Esophagus (tissue), 2 donors: Measurements from ENCODE around the gene IMPDH1. TPM values are rescaled to one million over a fixed set of nuclear protein-coding genes. Genes with fewer than 3 reads are reported as not detected.

ENCODE experiments used
- H3K27ac ChIP-seq, 2 donors: one replicate each; pipeline ENCODE4 v1.5.1; 2013; ENCODE audit warnings: low read depth in 2 of 2, mild to moderate bottlenecking in 2 of 2, inconsistent platforms in 1 of 2, low read length in 1 of 2, moderate library complexity in 1 of 2
- H3K27me3 ChIP-seq, 2 donors: one replicate each; pipeline ENCODE4 v1.6.1; 2013; ENCODE audit warnings: low read length in 2 of 2, control low read depth in 1 of 2, mild to moderate bottlenecking in 1 of 2; ENCODE audit not compliant: insufficient read depth in 2 of 2, control insufficient read depth in 1 of 2
- H3K36me3 ChIP-seq, 2 donors: one replicate each; pipeline ENCODE4 v1.6.1; 2013; ENCODE audit warnings: low read length in 1 of 2; ENCODE audit not compliant: control insufficient read depth in 2 of 2, insufficient read depth in 2 of 2
- H3K4me1 ChIP-seq, 2 donors: one replicate each; pipeline ENCODE4 v1.6.1; 2013; ENCODE audit warnings: low read length in 1 of 2; ENCODE audit not compliant: control insufficient read depth in 2 of 2, insufficient read depth in 2 of 2
- H3K4me3 ChIP-seq, 2 donors: one replicate each; pipeline ENCODE4 v1.5.1; 2013; ENCODE audit warnings: low read length in 2 of 2, mild to moderate bottlenecking in 2 of 2, low read depth in 1 of 2, moderate library complexity in 1 of 2
- H3K9me3 ChIP-seq, 2 donors: one replicate each; pipeline ENCODE4 v1.6.1; 2013; ENCODE audit warnings: mild to moderate bottlenecking in 2 of 2, low read depth in 1 of 2, low read length in 1 of 2, moderate library complexity in 1 of 2; ENCODE audit not compliant: control insufficient read depth in 2 of 2, insufficient read depth in 1 of 2
- WGBS, 2 donors: extraction: QIAGEN DNeasy Blood & Tissue Kit; methylation state at CpG; one replicate each; pipeline ENCODE4 v1.1.7; 2013; 5-methylcytosine and 5-hydroxymethylcytosine counted together
- polyA plus RNA-seq, 2 donors: library from polyadenylated mRNA; stranded (reverse); fragments of 200-250 nt; gene quantifications; one replicate each; pipeline ENCODE4 v1.2.3, GENCODE V29; 2013
- donor health status: healthy with polysubstance abuse.
- donor health status: Bipolar disorder and iron deficiency.

Gene IMPDH1
- polyA plus RNA-seq, 2 donors: 19.4 to 25.7 TPM

- no peak overlapping the region for H3K4me3 ChIP-seq
- no peaks in the 10 kb centered on the region for H3K4me1 ChIP-seq
- no peaks in the 10 kb centered on the region for H3K9me3 ChIP-seq
- H3K27me3 ChIP-seq: no peaks in the 10 kb centered on the region
- no peak overlapping the region for H3K27ac ChIP-seq
- WGBS, 2 donors: 75 to 82% methylated on average over 1 of the region's 1 CpG
- no peaks in the 10 kb centered on the region for H3K36me3 ChIP-seq
Observed at GRCh38 chr7:128422037-128422436, 12.3 kb upstream of the IMPDH1 start.

- 72 to 100% methylated on average over 1 of the region's 1 CpG for WGBS, 2 donors
- no peaks in the 10 kb centered on the region for H3K4me1 ChIP-seq
- H3K36me3 ChIP-seq: no peaks in the 10 kb centered on the region
- H3K27ac ChIP-seq: no peak overlapping the region
- H3K4me3 ChIP-seq: no peak overlapping the region
- no peaks in the 10 kb centered on the region for H3K27me3 ChIP-seq
- no peaks in the 10 kb centered on the region for H3K9me3 ChIP-seq
Observed at GRCh38 chr7:128421384-128421783, 11.6 kb upstream of the IMPDH1 start.

- Histone ChIP-seq H3K4me1 (no peaks in the 10 kb centered on the region), H3K27ac (no peak overlapping the region), H3K4me3 (no peak overlapping the region), H3K9me3 (no peaks in the 10 kb centered on the region), H3K27me3 (no peaks in the 10 kb centered on the region), H3K36me3 (no peaks in the 10 kb centered on the region)
- 93 to 96% methylated on average over 1 of the region's 1 CpG for WGBS, 2 donors
Observed at GRCh38 chr7:128420773-128421172, 11.0 kb upstream of the IMPDH1 start.

- WGBS, 2 donors: 93 to 95% methylated on average over 7 of the region's 7 CpGs
- no peaks in the 10 kb centered on the region for H3K9me3 ChIP-seq
- no peak overlapping the region for H3K4me3 ChIP-seq
- H3K27me3 ChIP-seq: no peaks in the 10 kb centered on the region
- H3K36me3 ChIP-seq: no peaks in the 10 kb centered on the region
- no peak overlapping the region for H3K27ac ChIP-seq
- H3K4me1 ChIP-seq: no peaks in the 10 kb centered on the region
Observed at GRCh38 chr7:128419257-128419656, 9.5 kb upstream of the IMPDH1 start.

- H3K4me3 ChIP-seq: no peak overlapping the region
- H3K9me3 ChIP-seq: no peaks in the 10 kb centered on the region
- no peaks in the 10 kb centered on the region for H3K27me3 ChIP-seq
- H3K36me3 ChIP-seq: no peaks in the 10 kb centered on the region
- H3K27ac ChIP-seq: no peak overlapping the region
- WGBS, 2 donors: 87 to 90% methylated on average over 3 of the region's 3 CpGs
- no peaks in the 10 kb centered on the region for H3K4me1 ChIP-seq
Observed at GRCh38 chr7:128417071-128417470, 7.3 kb upstream of the IMPDH1 start.

- H3K9me3 ChIP-seq: no peaks in the 10 kb centered on the region
- H3K36me3 ChIP-seq: no peaks in the 10 kb centered on the region
- H3K4me1 ChIP-seq: no peaks in the 10 kb centered on the region
- no peaks in the 10 kb centered on the region for H3K27me3 ChIP-seq
- no peak overlapping the region for H3K4me3 ChIP-seq
- H3K27ac ChIP-seq: no peak overlapping the region
- WGBS, 2 donors: 70 to 72% methylated on average over 4 of the region's 4 CpGs
Observed at GRCh38 chr7:128415217-128415785, 5.5 kb upstream of the IMPDH1 start.

- H3K27ac ChIP-seq: peak overlapping the region; percentile 87 to 97
- no peaks in the 10 kb centered on the region for H3K27me3 ChIP-seq
- H3K4me1 ChIP-seq: peaks cover 6 to 19% of the 10 kb centered on the region in 2 donors
- H3K36me3 ChIP-seq: no peaks in the 10 kb centered on the region
- no peaks in the 10 kb centered on the region for H3K9me3 ChIP-seq
- WGBS, 2 donors: 1 to 3% methylated on average over 6 of the region's 6 CpGs
- peak overlapping the region; percentile 63 to 65 for H3K4me3 ChIP-seq
Observed at GRCh38 chr7:128410451-128410753, 620 bp upstream of the IMPDH1 start.

GRCh38 chr7:128408709-128409595 lies 830 bp downstream of the IMPDH1 start:
- peak overlapping the region; percentile 80 to 87 for H3K27ac ChIP-seq
- H3K36me3 ChIP-seq: no peaks in the 10 kb centered on the region
- no peaks in the 10 kb centered on the region for H3K9me3 ChIP-seq
- 19 to 21% methylated on average over 25 of the region's 25 CpGs for WGBS, 2 donors
- no peaks in the 10 kb centered on the region for H3K27me3 ChIP-seq
- H3K4me1 ChIP-seq: peaks cover 6 to 33% of the 10 kb centered on the region in 2 donors
- H3K4me3 ChIP-seq: peak overlapping the region; percentile 64 to 65

GRCh38 chr7:128407751-128408708 lies 1.8 kb downstream of the IMPDH1 start:
- Histone ChIP-seq H3K9me3 (no peaks in the 10 kb centered on the region), H3K27ac (peak overlapping the region; percentile 44 to 87), H3K36me3 (peaks cover 0 to under 1% of the 10 kb centered on the region in 2 donors), H3K4me1 (peaks cover 6 to 33% of the 10 kb centered on the region in 2 donors), H3K27me3 (no peaks in the 10 kb centered on the region), H3K4me3 (no peak overlapping the region)
- 59 to 61% methylated on average over 11 of the region's 11 CpGs for WGBS, 2 donors
